IMR-90 (cell line): ENCODE data around the gene VEGFA. TPM values are rescaled to one million over a fixed set of nuclear protein-coding genes. Genes with fewer than 3 reads are reported as not detected.
A peak's percentile ranks its signal among the peaks of the same experiment; 100 is the strongest.

ENCODE experiments used
- ATAC-seq: fragments of 200-7000 bp; cut with Tn5 transposase; 2 replicates; pipeline ENCODE4 v1.9.1; 2020; ENCODE audit warnings: low read depth, mild to moderate bottlenecking, moderate library complexity
- BruUV-seq: library from RNA; stranded (reverse); fragments of 400-500 nt; replicated peaks from 2 replicates; lab custom pipeline; 2021; lab: Mats Ljungman, UMichigan
- CTCF ChIA-PET: fragments of 300-600 bp; formaldehyde crosslinking; extraction: SDS; loops from one replicate; lab custom pipeline; 2021; ENCODE audit warnings: antibody characterized with exemption; lab: Yijun Ruan, JAX
- POLR2A ChIA-PET: fragments of 300-600 bp; sonication (Branson Sonifier 250); formaldehyde crosslinking; loops from one replicate; lab custom pipeline; 2022; ENCODE audit warnings: antibody characterized with exemption; ENCODE audit not compliant: unreplicated experiment; lab: Charles Lee
- DNase-seq: peaks from one replicate; pipeline ENCODE4 v3.0.0; 2013
- H2AFZ ChIP-seq: replicated peaks from 2 replicates; pipeline ENCODE3; 2013; ENCODE audit warnings: low read length, mild to moderate bottlenecking; ENCODE audit not compliant: poor library complexity
- H2AK5ac ChIP-seq: 2 replicates; pipeline ENCODE4 v1.6.1; 2013; ENCODE audit warnings: low read depth, low read length, inconsistent platforms
- H2AK9ac ChIP-seq: replicated peaks from 2 replicates; pipeline ENCODE3; 2013; ENCODE audit warnings: mild to moderate bottlenecking, low read depth, low read length, moderate library complexity; ENCODE audit not compliant: poor library complexity
- H2BK120ac ChIP-seq: 2 replicates; pipeline ENCODE4 v1.6.1; 2013; ENCODE audit warnings: low read depth, low read length, inconsistent platforms
- H2BK15ac ChIP-seq: 3 replicates; pipeline ENCODE4 v1.6.1; 2013; ENCODE audit warnings: low read depth, low read length, inconsistent platforms
- H2BK20ac ChIP-seq: 2 replicates; pipeline ENCODE4 v1.6.1; 2013; ENCODE audit warnings: low read depth, mild to moderate bottlenecking, inconsistent platforms, low read length, moderate library complexity
- H2BK5ac ChIP-seq: 2 replicates; pipeline ENCODE4 v1.6.1; 2013; ENCODE audit warnings: mild to moderate bottlenecking, low read depth, low read length, inconsistent platforms; ENCODE audit not compliant: poor library complexity, severe bottlenecking
- H3K14ac ChIP-seq: replicated peaks from 2 replicates; pipeline ENCODE4 v1.6.1; 2013; ENCODE audit warnings: low read depth, low read length, inconsistent platforms
- H3K18ac ChIP-seq: 2 replicates; pipeline ENCODE4 v1.6.1; 2013; ENCODE audit warnings: low read depth, low read length, control low read depth
- H3K23ac ChIP-seq: 2 replicates; pipeline ENCODE4 v1.6.1; 2013; ENCODE audit warnings: low read depth, low read length, inconsistent platforms
- H3K27ac ChIP-seq: 2 replicates; pipeline ENCODE4 v1.5.1; 2013; ENCODE audit warnings: mild to moderate bottlenecking, control low read depth, low read length; ENCODE audit not compliant: insufficient read depth
- H3K27me3 ChIP-seq: 2 replicates; pipeline ENCODE4 v1.6.1; 2013; ENCODE audit warnings: low read length; ENCODE audit not compliant: control insufficient read depth, insufficient read depth
- H3K36me3 ChIP-seq: 2 replicates; pipeline ENCODE4 v1.6.1; 2013; ENCODE audit warnings: low read length, mixed read lengths; ENCODE audit not compliant: control insufficient read depth, insufficient read depth
- H3K4ac ChIP-seq: 2 replicates; pipeline ENCODE4 v1.6.1; 2013; ENCODE audit warnings: low read depth, low read length, inconsistent platforms
- H3K4me1 ChIP-seq: 2 replicates; pipeline ENCODE4 v1.6.1; 2013; ENCODE audit warnings: low read length, mixed read lengths; ENCODE audit not compliant: control insufficient read depth, insufficient read depth
- H3K4me2 ChIP-seq: 2 replicates; pipeline ENCODE4 v1.6.1; 2013; ENCODE audit warnings: low read depth, mild to moderate bottlenecking, control low read depth, low read length, moderate library complexity
- H3K4me3 ChIP-seq: 2 replicates; pipeline ENCODE4 v1.5.1; 2013; ENCODE audit warnings: low read depth, mild to moderate bottlenecking, control low read depth, low read length, moderate library complexity; ENCODE audit not compliant: insufficient read depth
- H3K56ac ChIP-seq: 2 replicates; pipeline ENCODE4 v1.6.1; 2013; ENCODE audit warnings: low read length, inconsistent platforms; ENCODE audit not compliant: insufficient read depth; ENCODE audit errors: extremely low read depth
- H3K79me1 ChIP-seq, 2 experiments: 2 replicates each; pipeline ENCODE4 v1.6.1; 2013; ENCODE audit warnings: low read length in 2 of 2, inconsistent platforms in 1 of 2, low read depth in 1 of 2
- H3K9ac ChIP-seq: 2 replicates; pipeline ENCODE4 v1.6.1; 2013; ENCODE audit warnings: low read depth, low read length, control low read depth
- H3K9me1 ChIP-seq: 2 replicates; pipeline ENCODE4 v1.6.1; 2013; ENCODE audit warnings: low read length, inconsistent platforms; ENCODE audit not compliant: insufficient read depth
- H3K9me3 ChIP-seq: 2 replicates; pipeline ENCODE4 v1.6.1; 2013; ENCODE audit warnings: low read length; ENCODE audit not compliant: control insufficient read depth, insufficient read depth
- H4K20me1 ChIP-seq: 2 replicates; pipeline ENCODE4 v1.6.1; 2013; ENCODE audit warnings: low read length, inconsistent platforms; ENCODE audit not compliant: insufficient read depth
- H4K5ac ChIP-seq: 2 replicates; pipeline ENCODE4 v1.6.1; 2013; ENCODE audit warnings: mild to moderate bottlenecking, low read depth, low read length, control low read depth
- H4K8ac ChIP-seq, 2 experiments: 2 replicates each; pipeline ENCODE4 v1.6.1; 2013; ENCODE audit warnings: low read depth in 2 of 2, low read length in 2 of 2, control low read depth in 1 of 2, inconsistent platforms in 1 of 2
- H4K91ac ChIP-seq: 2 replicates; pipeline ENCODE4 v1.6.1; 2013; ENCODE audit warnings: low read depth, low read length, inconsistent platforms; ENCODE audit not compliant: insufficient read depth
- BHLHE40 ChIP-seq: fragments of 150-350 bp; IDR thresholded peaks from 2 replicates; pipeline ENCODE4 v1.6.1; 2016; ENCODE audit warnings: mild to moderate bottlenecking, low read depth, low read length
- CEBPB ChIP-seq: IDR thresholded peaks from 2 replicates; pipeline ENCODE4 v1.6.1; 2012; ENCODE audit warnings: low read depth, low read length, improper control_type of control experiment
- CHD1 ChIP-seq: IDR thresholded peaks from 2 replicates; pipeline ENCODE4 v1.6.1; 2012; ENCODE audit warnings: low read depth, low read length, improper control_type of control experiment
- MAZ ChIP-seq: IDR thresholded peaks from 2 replicates; pipeline ENCODE4 v1.6.1; 2012; ENCODE audit warnings: low read depth, mild to moderate bottlenecking, low read length, improper control_type of control experiment, moderate library complexity, borderline replicate concordance
- MXI1 ChIP-seq: IDR thresholded peaks from 2 replicates; pipeline ENCODE4 v1.6.1; 2012; ENCODE audit warnings: low read depth, mild to moderate bottlenecking, low read length, moderate library complexity, borderline replicate concordance
- POLR2A ChIP-seq: IDR thresholded peaks from 2 replicates; pipeline ENCODE4 v1.6.1; 2012; ENCODE audit warnings: mild to moderate bottlenecking, low read depth, low read length
- RFX5 ChIP-seq: IDR thresholded peaks from 2 replicates; pipeline ENCODE4 v1.8.0; 2012; ENCODE audit warnings: low read depth, mild to moderate bottlenecking, low read length, moderate library complexity
- SMC3 ChIP-seq: fragments of 150-350 bp; IDR thresholded peaks from 2 replicates; pipeline ENCODE4 v1.6.1; 2016; ENCODE audit warnings: low read depth, mild to moderate bottlenecking, antibody characterized with exemption, low read length, moderate library complexity
- WGBS, 2 experiments: methylation state at CpG; one replicate each; pipeline versions ENCODE4 v1.1.5 to v1.1.7; 2013; ENCODE audit warnings: missing lambda C conversion rate in 2 of 2; ENCODE audit not compliant: insufficient read length in 1 of 2; ENCODE audit errors: extremely low coverage in 2 of 2; 5-methylcytosine and 5-hydroxymethylcytosine counted together
- dilution Hi-C: fragments of 300-500 bp; cut with HindIII; formaldehyde crosslinking; loops from one replicate; pipeline ENCODE4 v1.14.3; 2018; ENCODE audit warnings: low sequenced_read_pairs; ENCODE audit not compliant: unreplicated experiment
- in situ Hi-C: fragments of 300-500 bp; cut with MboI; formaldehyde crosslinking; loops from 3 replicates; pipeline ENCODE4 v1.14.3; 2019; ENCODE audit warnings: low sequenced_read_pairs, inconsistent platforms, mixed read lengths
- intact Hi-C: fragments of 100-400 bp; cut with micrococcal nuclease; formaldehyde crosslinking; loops from 2 replicates; pipeline ENCODE4 v1.10.0; 2022
- polyA plus RNA-seq, 3 experiments: library from polyadenylated mRNA; depleted of rRNA; stranded (reverse); fragments of >200 nt; gene quantifications; 2 replicates each; pipeline ENCODE4 v1.2.3, GENCODE V29; 2012; ENCODE audit warnings: low replicate concordance in 1 of 3
- total RNA-seq: library from RNA; depleted of rRNA; stranded (reverse); fragments of >200 nt; gene quantifications from 2 replicates; pipeline ENCODE4 v1.2.3, GENCODE V29; 2012
- TF ChIP-seq, protein P1 (sequence below): fragments of 150-350 bp; IDR thresholded peaks from 2 replicates; pipeline ENCODE4 v1.6.1; 2016; ENCODE audit warnings: low read depth, mild to moderate bottlenecking, low read length, moderate library complexity, borderline replicate concordance
- TF ChIP-seq, protein P2 (sequence below): conservative IDR thresholded peaks from 2 replicates; pipeline ENCODE4 v1.5.1; 2012; ENCODE audit warnings: mild to moderate bottlenecking, low read depth, low read length, improper control_type of control experiment

The VEGFA gene
- total and polyA plus RNA-seq, 2 of the 4 experiments (the other 2 are of a cell fraction), result 190 to 234 TPM

DNA sequence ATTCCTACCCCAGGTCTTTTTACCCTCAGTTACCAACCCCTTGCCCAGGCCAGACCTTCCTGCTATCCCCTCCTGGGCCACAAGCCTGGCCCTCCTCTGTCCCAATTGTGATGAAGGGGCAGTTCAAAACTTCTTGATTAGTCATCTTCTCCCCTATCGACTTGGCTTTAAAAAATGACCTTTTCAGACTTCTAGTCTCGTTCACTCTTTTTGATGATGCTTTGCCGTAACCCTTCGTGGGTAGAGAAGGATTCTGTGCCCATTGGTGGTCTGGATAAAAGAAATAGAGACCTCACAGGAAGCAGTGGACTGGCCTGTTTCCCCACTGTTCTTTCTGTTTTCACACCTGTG, 5.5 kb downstream of the VEGFA start (continued):
- TF ChIP-seq SMC3 (no peak), RFX5 (no peak), MXI1 (no peak), MAZ (no peak)

DNA sequence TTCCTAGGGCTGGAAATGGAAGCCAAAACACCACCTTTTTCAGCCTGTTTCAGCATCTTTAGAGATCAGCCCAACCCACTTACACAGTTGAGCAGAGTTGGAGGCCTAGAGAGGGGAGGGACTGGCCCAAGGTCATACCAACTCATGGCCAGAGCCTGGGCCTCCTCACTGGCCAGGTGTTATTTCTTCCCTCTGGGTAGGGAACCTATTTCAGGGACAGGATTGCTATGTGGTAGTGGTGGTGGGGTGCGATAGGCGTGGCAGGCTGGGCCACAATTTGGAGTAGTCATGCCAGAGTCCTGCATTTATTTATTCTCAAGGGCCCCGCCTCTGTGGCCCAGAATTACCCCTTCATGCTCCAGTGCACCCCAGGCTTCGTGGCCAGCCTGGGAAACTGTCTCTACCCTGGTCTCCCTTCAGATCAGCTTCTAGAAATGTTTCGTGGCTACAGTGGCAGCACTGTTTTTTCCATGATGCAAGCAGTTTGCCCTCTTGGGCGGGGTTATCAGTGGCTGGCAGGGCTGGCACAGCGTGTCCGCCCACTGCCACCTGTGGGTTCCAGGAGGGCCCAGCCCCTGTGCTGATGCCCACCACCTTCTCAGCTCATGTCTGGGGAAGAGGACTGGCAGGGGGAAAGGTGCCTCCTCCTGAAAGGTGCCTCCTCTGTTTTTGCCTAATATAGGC, 6.2 kb downstream of the VEGFA start:
- peaks cover 23% of the 10 kb centered on the region for H3K4me1 ChIP-seq
- no TSS peak for BruUV-seq
- dilution Hi-C loops (no loop called here), in situ Hi-C loops (no loop called here), intact Hi-C loops (no loop called here)
- H4K5ac ChIP-seq, result no peak overlapping the region
- H4K20me1 ChIP-seq, result peaks cover 99% of the 10 kb centered on the region
- DNase-seq (no peak), ATAC-seq (no peak)
- no peaks in the 10 kb centered on the region for H3K27me3 ChIP-seq
- H3K79me1 ChIP-seq, result peaks cover 42 to 93% of the 10 kb centered on the region in 2 experiments
- no peak for TF ChIP-seq CEBPB
- no peak for TF ChIP-seq MXI1
- TF ChIP-seq POLR2A, result peak; percentile 59; the same call in 1 of the 2 replicates
- TF ChIP-seq, protein P1, sequence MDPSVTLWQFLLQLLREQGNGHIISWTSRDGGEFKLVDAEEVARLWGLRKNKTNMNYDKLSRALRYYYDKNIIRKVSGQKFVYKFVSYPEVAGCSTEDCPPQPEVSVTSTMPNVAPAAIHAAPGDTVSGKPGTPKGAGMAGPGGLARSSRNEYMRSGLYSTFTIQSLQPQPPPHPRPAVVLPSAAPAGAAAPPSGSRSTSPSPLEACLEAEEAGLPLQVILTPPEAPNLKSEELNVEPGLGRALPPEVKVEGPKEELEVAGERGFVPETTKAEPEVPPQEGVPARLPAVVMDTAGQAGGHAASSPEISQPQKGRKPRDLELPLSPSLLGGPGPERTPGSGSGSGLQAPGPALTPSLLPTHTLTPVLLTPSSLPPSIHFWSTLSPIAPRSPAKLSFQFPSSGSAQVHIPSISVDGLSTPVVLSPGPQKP, result no peak
- TF ChIP-seq BHLHE40, result no peak
- TF ChIP-seq, protein P2, sequence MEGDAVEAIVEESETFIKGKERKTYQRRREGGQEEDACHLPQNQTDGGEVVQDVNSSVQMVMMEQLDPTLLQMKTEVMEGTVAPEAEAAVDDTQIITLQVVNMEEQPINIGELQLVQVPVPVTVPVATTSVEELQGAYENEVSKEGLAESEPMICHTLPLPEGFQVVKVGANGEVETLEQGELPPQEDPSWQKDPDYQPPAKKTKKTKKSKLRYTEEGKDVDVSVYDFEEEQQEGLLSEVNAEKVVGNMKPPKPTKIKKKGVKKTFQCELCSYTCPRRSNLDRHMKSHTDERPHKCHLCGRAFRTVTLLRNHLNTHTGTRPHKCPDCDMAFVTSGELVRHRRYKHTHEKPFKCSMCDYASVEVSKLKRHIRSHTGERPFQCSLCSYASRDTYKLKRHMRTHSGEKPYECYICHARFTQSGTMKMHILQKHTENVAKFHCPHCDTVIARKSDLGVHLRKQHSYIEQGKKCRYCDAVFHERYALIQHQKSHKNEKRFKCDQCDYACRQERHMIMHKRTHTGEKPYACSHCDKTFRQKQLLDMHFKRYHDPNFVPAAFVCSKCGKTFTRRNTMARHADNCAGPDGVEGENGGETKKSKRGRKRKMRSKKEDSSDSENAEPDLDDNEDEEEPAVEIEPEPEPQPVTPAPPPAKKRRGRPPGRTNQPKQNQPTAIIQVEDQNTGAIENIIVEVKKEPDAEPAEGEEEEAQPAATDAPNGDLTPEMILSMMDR, result no peak
- no peak for TF ChIP-seq CHD1
- TF ChIP-seq RFX5, result no peak
- peak overlapping the region; percentile 1 for H2AK9ac ChIP-seq
- H4K91ac ChIP-seq, result no peak overlapping the region
- no peak overlapping the region for H3K9ac ChIP-seq
- H3K23ac ChIP-seq, result 0 out of 2 replicates have a peak overlapping the region, but pooled peaks have one; percentile 12
- H3K56ac ChIP-seq, result no peak overlapping the region
- no peak overlapping the region for H3K18ac ChIP-seq
- H3K36me3 ChIP-seq, result peaks cover 82% of the 10 kb centered on the region
- H3K27ac ChIP-seq, result no peak overlapping the region
- H3K4ac ChIP-seq, result no peak overlapping the region
- no peak overlapping the region for H4K8ac ChIP-seq
- H3K4me3 ChIP-seq, result no peak overlapping the region
- no peak overlapping the region for H2BK5ac ChIP-seq
- ChIA-PET POLR2A (no interaction called here), CTCF (interaction anchor here (0.6 kb wide), 1 partner anchor 220 kb away, joined by 3 read pairs; no protein-coding TSS in a partner anchor)
- 0 out of 2 replicates have a peak overlapping the region, but pooled peaks have one; percentile 15 for H3K14ac ChIP-seq
- no peak overlapping the region for H2AK5ac ChIP-seq
- no peak overlapping the region for H2BK15ac ChIP-seq
- 100% methylated on average over 3 of the region's 8 CpGs; no CpG with 5 or more reads in 1 of the 2 experiments for WGBS, 2 experiments
- no peaks in the 10 kb centered on the region for H3K9me3 ChIP-seq
- H2BK20ac ChIP-seq, result no peak overlapping the region
- H2BK120ac ChIP-seq, result no peak overlapping the region
- H2AFZ ChIP-seq, result peak overlapping the region; percentile 8
- no peak overlapping the region for H3K4me2 ChIP-seq
- H3K9me1 ChIP-seq, result peaks cover 31% of the 10 kb centered on the region
